H1 (cell line): Measurements from ENCODE around the gene TSGA10. TPM values are rescaled to one million over a fixed set of nuclear protein-coding genes. Genes with fewer than 3 reads are reported as not detected.
"Not testable (repeated sequence)": the region's sequence is repeated elsewhere in the genome, so short reads cannot be mapped to it uniquely, and the experiment has no call there.

Experiments used
- CTCF ChIA-PET: fragments of 300-600 bp; sonication (Branson Sonifier 250); formaldehyde crosslinking; loops from one replicate; lab custom pipeline; 2021; ENCODE audit not compliant: partially characterized antibody; lab: Charles Lee
- POLR2A ChIA-PET: fragments of 300-600 bp; sonication (Branson Sonifier 250); formaldehyde crosslinking; loops from one replicate; lab custom pipeline; 2021; ENCODE audit warnings: inconsistent platforms; ENCODE audit not compliant: partially characterized antibody; lab: Charles Lee
- DNase-seq, 2 experiments: peaks; one replicate each; pipeline versions ENCODE4 v3.0.0 to v3.0.0-alpha.2; 2010 to 2022; ENCODE audit warnings: low spot score in 2 of 2, low read depth in 1 of 2, mixed read lengths in 1 of 2
- FAIRE-seq: peaks from 2 replicates; lab custom pipeline; 2011; peaks lifted over from hg19 to GRCh38; lab: Jason Lieb, UNC
- H2AFZ ChIP-seq: 2 replicates; pipeline ENCODE4 v1.8.1; 2012; ENCODE audit warnings: low read length, inconsistent platforms
- H2AK5ac ChIP-seq: 2 replicates; pipeline ENCODE4 v1.6.1; 2013; ENCODE audit warnings: low read depth, low read length
- H2BK120ac ChIP-seq: replicated peaks from 2 replicates; pipeline ENCODE3; 2013; ENCODE audit warnings: low read depth, low read length, inconsistent platforms
- H2BK12ac ChIP-seq: 2 replicates; pipeline ENCODE4 v1.6.1; 2013; ENCODE audit warnings: low read depth, low read length
- H2BK15ac ChIP-seq: 2 replicates; pipeline ENCODE4 v1.6.1; 2013; ENCODE audit warnings: low read length
- H2BK20ac ChIP-seq: 2 replicates; pipeline ENCODE4 v1.6.1; 2013; ENCODE audit warnings: low read length
- H2BK5ac ChIP-seq: 2 replicates; pipeline ENCODE4 v1.6.1; 2013; ENCODE audit warnings: low read depth, low read length
- H3K14ac ChIP-seq: 2 replicates; pipeline ENCODE4 v1.6.1; 2013; ENCODE audit warnings: inconsistent platforms; ENCODE audit not compliant: insufficient read length
- H3K18ac ChIP-seq: 2 replicates; pipeline ENCODE4 v1.6.1; 2013; ENCODE audit warnings: low read length; ENCODE audit errors: extremely low read depth
- H3K23ac ChIP-seq: 2 replicates; pipeline ENCODE4 v1.6.1; 2013; ENCODE audit warnings: inconsistent platforms; ENCODE audit not compliant: insufficient read length
- H3K23me2 ChIP-seq: 2 replicates; pipeline ENCODE4 v1.6.1; 2013; ENCODE audit warnings: low read depth, low read length
- H3K27ac ChIP-seq: 2 replicates; pipeline ENCODE4 v1.6.1; 2011; ENCODE audit warnings: low read depth, low read length, inconsistent platforms
- H3K27me3 ChIP-seq, 4 experiments: replicated peaks in 1 of 4; 1 replicate in 1 of 4; 2 replicates in 3 of 4; pipeline versions ENCODE4 v1.6.1 to v1.8.1; 2011 to 2013; ENCODE audit warnings: low read length in 3 of 4, mild to moderate bottlenecking in 3 of 4, inconsistent platforms in 2 of 4, mixed read lengths in 2 of 4, moderate library complexity in 1 of 4; ENCODE audit not compliant: control insufficient read depth in 3 of 4, insufficient read depth in 3 of 4; ENCODE audit errors: extremely low read depth in 1 of 4
- H3K36me3 ChIP-seq, 4 experiments: 2 replicates each; pipeline versions ENCODE4 v1.6.1 to v1.8.1; 2011 to 2013; ENCODE audit warnings: mild to moderate bottlenecking in 4 of 4, low read length in 3 of 4, moderate library complexity in 2 of 4, control low read depth in 1 of 4, inconsistent platforms in 1 of 4; ENCODE audit not compliant: insufficient read depth in 4 of 4, control insufficient read depth in 2 of 4
- H3K4ac ChIP-seq: replicated peaks from 2 replicates; pipeline ENCODE3; 2013; ENCODE audit warnings: low read length, low read depth, mixed read lengths, inconsistent platforms; ENCODE audit not compliant: insufficient read length
- H3K4me1 ChIP-seq, 4 experiments: replicated peaks in 1 of 4; 1 replicate in 1 of 4; 2 replicates in 3 of 4; pipeline versions ENCODE4 v1.6.1 to v1.8.1; 2011 to 2013; ENCODE audit warnings: low read length in 3 of 4, inconsistent platforms in 2 of 4, mixed read lengths in 1 of 4; ENCODE audit not compliant: insufficient read depth in 4 of 4, control insufficient read depth in 3 of 4
- H3K4me2 ChIP-seq, 2 experiments: 2 replicates each; pipeline versions ENCODE4 v1.6.1 to v1.8.1; 2011 to 2013; ENCODE audit warnings: low read depth in 2 of 2, low read length in 2 of 2, control low read depth in 1 of 2, inconsistent platforms in 1 of 2, mild to moderate bottlenecking in 1 of 2; ENCODE audit not compliant: insufficient read depth in 1 of 2
- H3K4me3 ChIP-seq, 4 experiments: fragments of 200-600, 300-600 bp in 1 of 4; sonication (generic), shearing (Covaris generic), sonication (Bioruptor Twin) in 1 of 4; 2 replicates each; pipeline versions ENCODE4 v1.5.1 to v1.8.1; 2011 to 2016; ENCODE audit warnings: low read length in 4 of 4, low read depth in 3 of 4, control low read depth in 2 of 4, inconsistent platforms in 2 of 4, mild to moderate bottlenecking in 2 of 4, mixed read lengths in 1 of 4, moderate library complexity in 1 of 4; ENCODE audit not compliant: insufficient read depth in 2 of 4; ENCODE audit errors: extremely low read depth in 1 of 4
- H3K56ac ChIP-seq: replicated peaks from 2 replicates; pipeline ENCODE3; 2013; ENCODE audit warnings: low read depth, mild to moderate bottlenecking, mixed read lengths, low read length, inconsistent platforms; ENCODE audit not compliant: insufficient read length
- H3K79me1 ChIP-seq: 2 replicates; pipeline ENCODE4 v1.6.1; 2013; ENCODE audit warnings: low read depth, low read length, control low read depth
- H3K79me2 ChIP-seq, 2 experiments: 2 replicates each; pipeline versions ENCODE4 v1.6.1 to v1.8.1; 2012 to 2013; ENCODE audit warnings: low read length in 2 of 2, mild to moderate bottlenecking in 2 of 2, inconsistent platforms in 1 of 2; ENCODE audit not compliant: insufficient read depth in 2 of 2, control insufficient read depth in 1 of 2
- H3K9ac ChIP-seq, 4 experiments: replicated peaks in 1 of 4; 1 replicate in 1 of 4; 2 replicates in 3 of 4; pipeline versions ENCODE4 v1.6.1 to v1.8.1; 2011 to 2013; ENCODE audit warnings: low read depth in 3 of 4, low read length in 3 of 4, control low read depth in 2 of 4, mild to moderate bottlenecking in 2 of 4, moderate library complexity in 2 of 4, inconsistent platforms in 1 of 4; ENCODE audit errors: extremely low read depth in 1 of 4
- H3K9me3 ChIP-seq, 2 experiments: 2 replicates each; pipeline versions ENCODE4 v1.6.1 to v1.8.1; 2012 to 2013; ENCODE audit warnings: mild to moderate bottlenecking in 2 of 2, moderate library complexity in 2 of 2, control low read depth in 1 of 2, inconsistent platforms in 1 of 2, low read depth in 1 of 2, low read length in 1 of 2, mixed read lengths in 1 of 2; ENCODE audit not compliant: insufficient read depth in 2 of 2
- H4K20me1 ChIP-seq, 2 experiments: replicated peaks in 1 of 2; 2 replicates each; pipeline versions ENCODE3 to v1.8.1; 2011 to 2013; ENCODE audit warnings: inconsistent platforms in 2 of 2, low read length in 2 of 2, mild to moderate bottlenecking in 1 of 2; ENCODE audit not compliant: insufficient read depth in 2 of 2, control insufficient read depth in 1 of 2
- H4K5ac ChIP-seq: 2 replicates; pipeline ENCODE4 v1.6.1; 2013; ENCODE audit warnings: low read length, low read depth, mixed read lengths, inconsistent platforms; ENCODE audit not compliant: insufficient read length
- H4K8ac ChIP-seq: 2 replicates; pipeline ENCODE4 v1.8.0; 2013; ENCODE audit warnings: mild to moderate bottlenecking, moderate library complexity, low read length, inconsistent platforms; ENCODE audit not compliant: insufficient read depth; ENCODE audit errors: extremely low read depth
- H4K91ac ChIP-seq: replicated peaks from 2 replicates; pipeline ENCODE3; 2013; ENCODE audit warnings: low read length, mixed read lengths, inconsistent platforms; ENCODE audit not compliant: insufficient read length
- WGBS, 2 experiments: shearing (Covaris generic) in 1 of 2; methylation state at CpG; one replicate each; pipeline versions ENCODE4 v1.1.6 to v1.1.7; 2013 to 2015; ENCODE audit warnings: low lambda C conversion rate in 2 of 2, mixed read lengths in 2 of 2, inconsistent platforms in 1 of 2, low coverage in 1 of 2, missing lambda C conversion rate in 1 of 2; ENCODE audit not compliant: insufficient replicate concordance in 2 of 2, insufficient coverage in 1 of 2, insufficient read length in 1 of 2; ENCODE audit errors: extremely low coverage in 1 of 2, missing lambda C conversion rate in 1 of 2; 5-methylcytosine and 5-hydroxymethylcytosine counted together
- polyA plus RNA-seq, 7 experiments: library from polyadenylated mRNA; depleted of rRNA in 3 of 7; stranded (reverse) in 5 of 7; unstranded in 2 of 7; fragments of >200 nt in 5 of 7; fragments of 200-250 nt in 2 of 7; gene quantifications; 1 replicate in 5 of 7; 2 replicates in 1 of 7; 4 replicates in 1 of 7; pipeline versions ENCODE4 v1.2.1 to v1.2.3, GENCODE V29; 2011 to 2013; ENCODE audit warnings: missing spikeins in 2 of 7, mixed read lengths in 2 of 7
- total RNA-seq: library from RNA; stranded (reverse); fragmentation: NEBNext Ultra II Directional; extraction: Animal tissue kit (Norgen Biotek cat#: 25700); gene quantifications from 2 replicates; pipeline ENCODE4 v1.2.1, GENCODE V29; 2021

TSGA10 gene
- total and polyA plus RNA-seq, 2 of the 8 experiments (the other 6 are each of a cell fraction or from before 2014, with no cell fraction given) = 2.2 to 7.4 TPM

DNA sequence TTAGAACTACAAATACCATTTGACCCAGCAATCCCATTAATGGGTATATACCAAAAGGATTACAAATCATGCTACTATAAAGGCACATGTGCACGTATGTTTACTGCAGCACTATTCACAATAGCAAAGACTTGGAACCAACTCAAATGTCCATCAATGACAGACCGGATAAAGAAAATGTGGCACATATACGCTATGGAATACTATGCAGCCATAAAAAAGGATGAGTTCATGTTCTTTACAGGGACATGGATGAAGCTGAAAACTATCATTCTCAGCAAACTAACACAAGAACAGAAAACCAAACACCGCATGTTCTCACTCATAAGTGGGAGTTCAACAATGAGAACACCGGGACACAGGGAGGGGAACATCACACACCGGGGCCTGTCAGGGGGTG, 105.6 kb downstream of the TSGA10 start:
- H2BK15ac ChIP-seq, FAIRE-seq, H4K8ac ChIP-seq, H3K4me2 ChIP-seq, H4K91ac ChIP-seq, H3K4ac ChIP-seq, H2BK120ac ChIP-seq, H3K27me3 ChIP-seq, H3K56ac ChIP-seq, H2BK12ac ChIP-seq, H3K18ac ChIP-seq, H2AFZ ChIP-seq, H3K79me1 ChIP-seq, H2AK5ac ChIP-seq, H3K23me2 ChIP-seq, H3K36me3 ChIP-seq, H3K23ac ChIP-seq, H3K4me1 ChIP-seq, H2BK20ac ChIP-seq, H4K20me1 ChIP-seq, H3K4me3 ChIP-seq, H3K14ac ChIP-seq, H3K27ac ChIP-seq, H3K9ac ChIP-seq, DNase-seq, POLR2A ChIA-PET, H4K5ac ChIP-seq, H3K79me2 ChIP-seq, H2BK5ac ChIP-seq: not testable (repeated sequence)
- 95% methylated on average over 6 of the region's 6 CpGs; no CpG with 5 or more reads in 1 of the 2 experiments for WGBS, 2 experiments
- CTCF ChIA-PET = interaction anchor here (0.7 kb wide), 2 partner anchors 176 to 400 kb away, joined by 3 read pairs; no protein-coding TSS in a partner anchor
- H3K9me3 ChIP-seq = peaks cover 0 to 10% of the 10 kb centered on the region in 2 experiments; a peak in 1 of 4 replicates

GRCh38 chr2:99040736-99041300, 113.9 kb downstream of the TSGA10 start:
- H3K4me2 ChIP-seq, H3K79me2 ChIP-seq, CTCF ChIA-PET, H3K4ac ChIP-seq, H4K8ac ChIP-seq, DNase-seq, H3K23me2 ChIP-seq, H3K79me1 ChIP-seq, H4K20me1 ChIP-seq, H3K23ac ChIP-seq, H3K4me1 ChIP-seq, H3K4me3 ChIP-seq, H4K91ac ChIP-seq, H2BK12ac ChIP-seq, H3K9me3 ChIP-seq, H2BK120ac ChIP-seq, H3K56ac ChIP-seq, H2BK20ac ChIP-seq, H3K9ac ChIP-seq, H3K14ac ChIP-seq, H2AK5ac ChIP-seq, POLR2A ChIA-PET, H3K36me3 ChIP-seq, H2AFZ ChIP-seq, FAIRE-seq, H2BK15ac ChIP-seq, H3K27me3 ChIP-seq: not testable (repeated sequence)
- peak overlapping the region; percentile 51; the same call in 1 of the 2 replicates for H3K27ac ChIP-seq
- 78% methylated on average over 2 of the region's 2 CpGs; no CpG with 5 or more reads in 1 of the 2 experiments for whole genome bisulfite sequencing, 2 experiments
- peak overlapping the region; percentile 45; the same call in 1 of the 2 replicates for H2BK5ac ChIP-seq
- peak overlapping the region; percentile 66 for H4K5ac ChIP-seq
- H3K18ac ChIP-seq = peak overlapping the region; percentile 64; the same call in 1 of the 2 replicates
